Left ventricle myocardium inferior (tissue), 1 donor: ENCODE data around the gene HMG20B. TPM values are rescaled to one million over a fixed set of nuclear protein-coding genes. Genes with fewer than 3 reads are reported as not detected.

Experiments used
- DNase-seq: peaks from one replicate; pipeline ENCODE4 v3.0.0-alpha.2; 2020
- H3K27ac ChIP-seq: fragments of 200-600 bp; replicated peaks from 2 replicates; pipeline ENCODE4 v1.8.0; 2021
- H3K27me3 ChIP-seq: fragments of 200-600 bp; 2 replicates; pipeline ENCODE4 v1.8.0; 2021; ENCODE audit warnings: low read depth
- H3K36me3 ChIP-seq: fragments of 200-600 bp; 2 replicates; pipeline ENCODE4 v1.8.0; 2021
- H3K4me1 ChIP-seq: fragments of 200-600 bp; 2 replicates; pipeline ENCODE4 v1.8.0; 2021
- H3K4me3 ChIP-seq: fragments of 200-600 bp; 2 replicates; pipeline ENCODE4 v1.8.0; 2021; ENCODE audit warnings: mild to moderate bottlenecking, moderate library complexity
- H3K9me3 ChIP-seq: fragments of 200-600 bp; replicated peaks from 2 replicates; pipeline ENCODE4 v1.8.0; 2021
- intact Hi-C: fragments of 100-400 bp; cut with micrococcal nuclease; formaldehyde crosslinking; loops from one replicate; pipeline ENCODE4 v1.11.0; 2022
- total RNA-seq: library from RNA; stranded (reverse); fragmentation: NEBNext Ultra II Directional; extraction: Animal tissue kit (Norgen Biotek cat#: 25700); gene quantifications from one replicate; pipeline ENCODE4 v1.2.1, GENCODE V29; 2021
- TF ChIP-seq, protein P1 (sequence below): fragments of 200-600 bp; IDR thresholded peaks from 2 replicates; pipeline ENCODE4 v1.8.0; 2021; ENCODE audit warnings: antibody characterized with exemption, mild to moderate bottlenecking, borderline replicate concordance
- donor health status: DM: no; HTN: yes; CAD: no; lungs with severe emphysema.

The HMG20B gene
- total RNA-seq, 1 donor from 2014 or later = 34.8 TPM

DNA sequence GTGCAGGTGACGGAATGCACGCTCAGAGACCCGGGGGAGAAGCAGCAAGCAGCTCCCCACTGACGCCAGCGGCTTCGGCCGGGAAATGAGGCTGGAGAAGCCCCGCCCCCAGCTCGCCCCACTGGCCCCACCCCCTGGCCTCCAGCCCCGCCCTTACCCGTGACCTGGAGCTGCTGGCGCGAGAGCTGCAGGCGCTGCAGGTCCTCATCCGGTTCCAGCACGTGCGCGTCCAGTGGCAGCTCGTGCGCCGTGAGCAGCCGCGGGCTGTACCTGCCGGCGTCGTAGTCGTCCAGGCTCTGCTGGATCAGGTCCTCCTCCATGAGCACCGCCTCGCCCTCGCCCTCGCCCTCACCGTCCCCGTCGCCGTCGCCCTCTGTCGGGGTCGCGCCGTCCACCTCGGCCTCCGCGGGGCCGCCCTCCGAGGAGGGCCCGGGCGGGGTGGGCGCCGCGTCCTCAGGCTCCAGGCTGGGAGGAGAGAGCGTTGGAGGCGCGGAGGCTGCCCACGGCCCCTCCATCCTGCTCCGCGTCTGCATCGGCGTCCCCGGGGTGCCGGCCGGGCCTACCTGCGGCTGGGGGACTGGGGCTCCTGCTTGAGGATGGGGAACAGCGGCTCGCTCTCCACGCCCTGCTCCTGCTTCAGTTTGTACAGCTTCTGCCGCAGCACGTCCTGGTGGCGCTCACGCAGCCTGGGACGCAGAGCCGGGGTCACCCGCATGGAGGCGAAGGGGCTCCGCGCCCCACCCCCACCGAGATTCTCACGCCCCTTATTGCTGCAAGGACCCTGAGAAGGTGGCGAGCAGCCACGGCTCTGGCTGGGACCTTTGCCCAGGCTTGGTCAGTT lies 40.4 kb downstream of the HMG20B start:
- H3K36me3 ChIP-seq = peaks cover 39% of the 10 kb centered on the region
- H3K27me3 ChIP-seq = no peaks in the 10 kb centered on the region
- H3K27ac ChIP-seq = no peak overlapping the region
- intact Hi-C loops = no loop called here
- no peaks in the 10 kb centered on the region for H3K9me3 ChIP-seq
- no peak for DNase-seq
- no peak overlapping the region for H3K4me3 ChIP-seq
- TF ChIP-seq, protein P1, sequence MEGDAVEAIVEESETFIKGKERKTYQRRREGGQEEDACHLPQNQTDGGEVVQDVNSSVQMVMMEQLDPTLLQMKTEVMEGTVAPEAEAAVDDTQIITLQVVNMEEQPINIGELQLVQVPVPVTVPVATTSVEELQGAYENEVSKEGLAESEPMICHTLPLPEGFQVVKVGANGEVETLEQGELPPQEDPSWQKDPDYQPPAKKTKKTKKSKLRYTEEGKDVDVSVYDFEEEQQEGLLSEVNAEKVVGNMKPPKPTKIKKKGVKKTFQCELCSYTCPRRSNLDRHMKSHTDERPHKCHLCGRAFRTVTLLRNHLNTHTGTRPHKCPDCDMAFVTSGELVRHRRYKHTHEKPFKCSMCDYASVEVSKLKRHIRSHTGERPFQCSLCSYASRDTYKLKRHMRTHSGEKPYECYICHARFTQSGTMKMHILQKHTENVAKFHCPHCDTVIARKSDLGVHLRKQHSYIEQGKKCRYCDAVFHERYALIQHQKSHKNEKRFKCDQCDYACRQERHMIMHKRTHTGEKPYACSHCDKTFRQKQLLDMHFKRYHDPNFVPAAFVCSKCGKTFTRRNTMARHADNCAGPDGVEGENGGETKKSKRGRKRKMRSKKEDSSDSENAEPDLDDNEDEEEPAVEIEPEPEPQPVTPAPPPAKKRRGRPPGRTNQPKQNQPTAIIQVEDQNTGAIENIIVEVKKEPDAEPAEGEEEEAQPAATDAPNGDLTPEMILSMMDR = no peak
- H3K4me1 ChIP-seq = peaks cover 36% of the 10 kb centered on the region

DNA sequence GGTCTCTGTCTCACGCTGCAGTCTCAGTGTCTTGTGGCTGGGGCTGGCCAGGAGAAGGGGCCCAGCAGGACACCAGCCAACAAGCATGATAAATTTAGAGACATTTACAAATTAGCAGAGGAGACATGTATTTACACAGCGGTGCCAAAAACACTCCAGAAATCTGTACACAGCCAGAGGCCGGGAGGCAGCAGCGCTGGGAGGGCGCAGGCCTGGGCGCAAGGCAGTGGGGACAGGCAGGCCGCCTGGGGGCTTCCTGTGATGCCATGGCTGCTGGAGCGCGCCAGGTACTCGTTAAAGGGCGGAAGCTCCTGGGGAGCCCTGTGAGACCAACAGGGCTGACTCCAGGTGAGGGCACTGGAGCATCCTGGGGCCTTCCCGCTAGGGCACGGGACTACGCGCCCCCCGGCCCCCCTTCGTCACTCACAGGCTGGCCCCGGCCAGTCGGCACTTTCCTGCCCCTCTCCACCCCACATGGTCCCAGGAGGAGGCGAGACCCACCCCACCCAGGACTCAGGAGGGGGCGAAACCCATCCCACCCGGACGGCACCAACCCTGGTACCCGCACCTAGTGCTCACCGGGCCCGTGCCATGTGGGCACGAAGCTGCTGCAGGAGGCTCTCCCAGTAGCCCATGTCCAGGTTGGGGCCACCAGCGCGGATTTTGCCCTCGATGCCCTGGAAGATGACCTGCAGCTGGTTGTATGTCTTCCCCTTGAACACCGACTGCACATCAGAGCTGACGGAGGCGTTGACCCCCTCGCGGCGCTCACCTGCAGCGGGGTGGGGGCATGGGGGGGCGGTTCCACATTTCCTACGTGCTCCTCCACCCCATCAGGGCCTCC lies 41.3 kb downstream of the HMG20B start:
- Histone ChIP-seq H3K27me3 (no peaks in the 10 kb centered on the region), H3K27ac (no peak overlapping the region), H3K36me3 (peaks cover 39% of the 10 kb centered on the region), H3K4me1 (peaks cover 33% of the 10 kb centered on the region), H3K4me3 (no peak overlapping the region), H3K9me3 (no peaks in the 10 kb centered on the region)
- intact Hi-C loops = no loop called here
- TF ChIP-seq, protein P1 = no peak
- no peak for DNase-seq

DNA sequence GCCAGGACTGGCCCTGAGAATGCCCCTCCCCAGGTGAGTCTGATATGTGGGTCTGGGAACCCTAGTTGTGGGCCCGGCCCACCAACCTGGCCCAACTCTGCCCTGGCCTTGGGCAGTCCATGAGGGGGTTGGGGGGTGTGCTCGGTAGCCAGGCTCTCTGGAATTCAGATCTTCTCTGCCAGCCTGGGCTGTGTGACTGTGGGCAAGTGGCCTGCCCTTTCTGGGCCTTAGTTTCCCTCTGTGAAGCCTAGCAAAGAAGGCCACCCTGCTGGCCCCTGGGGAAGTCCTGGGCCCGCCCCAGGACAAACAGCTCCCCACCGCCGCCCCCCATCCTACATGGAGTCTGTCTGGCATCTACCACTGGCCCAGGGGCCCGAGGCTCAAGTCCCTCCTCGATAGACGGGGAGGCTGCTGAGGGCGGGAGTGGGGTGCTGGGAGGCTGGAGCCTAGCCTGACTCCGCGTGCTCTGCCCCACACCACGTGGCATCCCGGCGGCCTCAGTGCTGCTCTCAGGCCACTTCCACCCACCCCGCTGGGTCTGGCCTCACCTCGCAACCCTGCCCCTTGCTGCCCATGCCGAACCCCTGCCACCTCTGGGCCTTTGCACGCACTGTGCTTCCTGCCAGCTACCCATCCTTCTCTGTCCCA lies 42.2 kb downstream of the HMG20B start:
- Histone ChIP-seq H3K4me1 (peaks cover 24% of the 10 kb centered on the region), H3K27me3 (no peaks in the 10 kb centered on the region), H3K27ac (no peak overlapping the region), H3K36me3 (peaks cover 46% of the 10 kb centered on the region), H3K9me3 (no peaks in the 10 kb centered on the region), H3K4me3 (no peak overlapping the region)
- intact Hi-C loops = no loop called here
- DNase-seq = no peak
- TF ChIP-seq, protein P1 = no peak

DNA sequence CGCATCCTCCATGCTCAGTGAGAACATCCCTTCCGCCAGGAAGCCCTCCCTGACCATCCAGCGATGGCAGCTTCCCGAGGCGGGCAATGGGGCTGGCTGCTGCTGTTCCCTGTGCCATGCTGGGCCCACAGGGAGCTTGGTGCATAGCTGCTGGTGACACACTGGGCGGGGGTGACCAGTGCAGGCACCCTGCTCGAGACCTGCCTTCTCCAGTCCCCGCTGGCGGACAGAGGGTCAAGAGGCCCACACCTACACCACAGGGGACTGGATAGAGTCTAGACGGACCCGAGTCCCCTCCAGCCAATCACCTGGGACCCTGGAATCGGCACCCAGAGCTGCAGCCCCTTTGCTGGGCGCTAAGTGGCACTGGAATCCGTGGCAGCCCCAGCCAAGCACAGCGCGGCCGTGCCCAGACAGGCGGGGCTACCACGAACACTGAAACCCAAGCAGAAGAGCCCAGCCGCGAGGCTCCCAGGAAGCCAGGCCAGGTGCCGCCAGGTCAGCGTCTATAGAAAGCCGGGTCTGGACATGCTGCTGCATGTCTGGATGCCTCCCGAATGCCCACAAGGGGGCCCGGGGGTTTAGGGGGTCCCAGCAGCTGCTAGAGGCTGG lies 42.9 kb downstream of the HMG20B start:
- no peak for DNase-seq
- intact Hi-C loops = no loop called here
- Histone ChIP-seq H3K4me1 (peaks cover 17% of the 10 kb centered on the region), H3K36me3 (peaks cover 46% of the 10 kb centered on the region), H3K27me3 (no peaks in the 10 kb centered on the region), H3K9me3 (no peaks in the 10 kb centered on the region), H3K27ac (no peak overlapping the region), H3K4me3 (no peak overlapping the region)
- TF ChIP-seq, protein P1 = no peak

DNA sequence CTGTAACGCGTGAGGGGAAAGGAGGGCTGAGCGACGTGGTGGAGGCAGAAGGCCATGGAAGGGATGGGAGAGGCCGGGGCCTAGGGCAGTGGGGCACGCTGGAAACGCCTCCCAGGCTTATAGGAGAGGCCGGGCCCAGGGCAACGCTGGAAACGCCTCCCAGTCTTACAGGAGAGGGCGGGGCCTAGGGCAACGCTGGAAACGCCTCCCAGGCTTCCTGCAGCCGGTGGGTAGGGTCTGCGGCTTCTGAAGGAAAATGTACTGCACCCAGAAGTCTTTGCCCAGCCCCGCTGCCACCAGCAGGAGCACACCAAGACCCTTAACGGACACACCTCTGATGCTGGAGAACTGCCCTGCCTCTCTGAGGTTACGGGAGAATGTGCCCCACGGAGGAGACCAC lies 44.7 kb downstream of the HMG20B start:
- no peak for DNase-seq
- intact Hi-C loops = no loop called here
- H3K4me1 ChIP-seq = peaks cover 17% of the 10 kb centered on the region
- no peaks in the 10 kb centered on the region for H3K27me3 ChIP-seq
- H3K36me3 ChIP-seq = peaks cover 44% of the 10 kb centered on the region
- H3K27ac ChIP-seq = peak overlapping the region; percentile 78
- peak overlapping the region; percentile 53 for H3K4me3 ChIP-seq
- H3K9me3 ChIP-seq = no peaks in the 10 kb centered on the region
- TF ChIP-seq, protein P1 = no peak
